Activated CD4-positive, alpha-beta T cell treated with anti-CD3 and anti-CD28 coated beads, Interleukin-2, amount 10 ng/mL, durations not matched to agents 24 days and 14 days (primary cell): ENCODE measurements around the gene MESP2. TPM values are rescaled to one million over a fixed set of nuclear protein-coding genes. Genes with fewer than 3 reads are reported as not detected.
"Not testable (repeated sequence)": the region's sequence is repeated elsewhere in the genome, so short reads cannot be mapped to it uniquely, and the experiment has no call there.

Source experiments
- DNase-seq: peaks from one replicate; pipeline ENCODE4 v3.0.0; 2022
- H3K27ac Mint-ChIP-seq: one replicate; pipeline ENCODE4 v1.8.0; 2022; ENCODE audit warnings: mild to moderate bottlenecking, mixed read lengths
- H3K27me3 Mint-ChIP-seq: one replicate; pipeline ENCODE4 v1.8.0; 2022; ENCODE audit warnings: mixed read lengths
- H3K36me3 Mint-ChIP-seq: one replicate; pipeline ENCODE4 v1.8.0; 2022; ENCODE audit warnings: low read depth, mild to moderate bottlenecking, mixed read lengths
- H3K4me1 Mint-ChIP-seq: one replicate; pipeline ENCODE4 v1.8.0; 2021; ENCODE audit warnings: mixed read lengths
- H3K4me3 Mint-ChIP-seq: one replicate; pipeline ENCODE4 v1.8.0; 2022; ENCODE audit warnings: mild to moderate bottlenecking, moderate library complexity, mixed read lengths
- H3K9me3 Mint-ChIP-seq: one replicate; pipeline ENCODE4 v1.8.0; 2021; ENCODE audit warnings: mixed read lengths
- intact Hi-C: fragments of 100-400 bp; cut with micrococcal nuclease; formaldehyde crosslinking; loops from one replicate; pipeline ENCODE4 v1.15.1; 2023
- total RNA-seq: library from RNA; stranded (reverse); gene quantifications from 2 replicates; pipeline ENCODE4 v1.2.3, GENCODE V29; 2022

MESP2 gene
- total RNA-seq, 1 donor from 2014 or later, result not detected

GRCh38 chr15:89778861-89779260, 2.7 kb downstream of the MESP2 start:
- Mint-ChIP-seq H3K36me3 (no peaks in the 10 kb centered on the region), H3K9me3 (no peaks in the 10 kb centered on the region), H3K4me1 (peaks cover 13% of the 10 kb centered on the region), H3K4me3 (no peak overlapping the region), H3K27ac (no peak overlapping the region), H3K27me3 (peaks cover 20% of the 10 kb centered on the region)
- no peak for DNase-seq
- intact Hi-C loops, result no loop called here

- intact Hi-C loops, result no loop called here
- H3K27me3 Mint-ChIP-seq, result peaks cover 12% of the 10 kb centered on the region
- H3K4me3 Mint-ChIP-seq, result no peak overlapping the region
- H3K4me1 Mint-ChIP-seq, result peaks cover 13% of the 10 kb centered on the region
- no peak for DNase-seq
- no peaks in the 10 kb centered on the region for H3K9me3 Mint-ChIP-seq
- H3K27ac Mint-ChIP-seq, result no peak overlapping the region
- H3K36me3 Mint-ChIP-seq, result no peaks in the 10 kb centered on the region
These were observed 4.5 kb downstream of the MESP2 start for GRCh38 chr15:89780601-89781000.

- Mint-ChIP-seq H3K4me1 (peaks cover 13% of the 10 kb centered on the region), H3K36me3 (no peaks in the 10 kb centered on the region), H3K9me3 (no peaks in the 10 kb centered on the region), H3K27ac (no peak overlapping the region), H3K27me3 (peaks cover 12% of the 10 kb centered on the region), H3K4me3 (no peak overlapping the region)
- intact Hi-C loops, result no loop called here
- DNase-seq, result peak; percentile 71
These were observed 4.9 kb downstream of the MESP2 start for GRCh38 chr15:89781055-89781454.

- Mint-ChIP-seq H3K9me3 (no peaks in the 10 kb centered on the region), H3K4me1 (peaks cover 13% of the 10 kb centered on the region), H3K4me3 (no peak overlapping the region), H3K27me3 (peaks cover 11% of the 10 kb centered on the region), H3K27ac (no peak overlapping the region), H3K36me3 (no peaks in the 10 kb centered on the region)
- intact Hi-C loops, result no loop called here
- no peak for DNase-seq
These were observed 5.9 kb downstream of the MESP2 start for GRCh38 chr15:89781891-89782618.

- not testable (repeated sequence) for H3K9me3 Mint-ChIP-seq, H3K27me3 Mint-ChIP-seq
These were observed 6.5 kb downstream of the MESP2 start for GRCh38 chr15:89782619-89782950.

GRCh38 chr15:89783111-89783860, 7.2 kb downstream of the MESP2 start:
- H3K9me3 Mint-ChIP-seq, result peaks cover 7% of the 10 kb centered on the region
- H3K4me3 Mint-ChIP-seq, result no peak overlapping the region
- no peaks in the 10 kb centered on the region for H3K36me3 Mint-ChIP-seq
- intact Hi-C loops, result no loop called here
- peaks cover 9% of the 10 kb centered on the region for H3K27me3 Mint-ChIP-seq
- peaks cover 13% of the 10 kb centered on the region for H3K4me1 Mint-ChIP-seq
- H3K27ac Mint-ChIP-seq, result peak overlapping the region; percentile 49
- no peak for DNase-seq

More at GRCh38 chr15:89782619-89782950, 6.5 kb downstream of the MESP2 start:
- H3K36me3 Mint-ChIP-seq, H3K27ac Mint-ChIP-seq, intact Hi-C loops, H3K4me3 Mint-ChIP-seq, DNase-seq: not testable (repeated sequence)
- peaks cover 13% of the 10 kb centered on the region for H3K4me1 Mint-ChIP-seq

GRCh38 chr15:89783861-89784685, 7.9 kb downstream of the MESP2 start:
- no peak for DNase-seq
- Mint-ChIP-seq H3K27ac (no peak overlapping the region), H3K4me1 (peaks cover 13% of the 10 kb centered on the region), H3K36me3 (no peaks in the 10 kb centered on the region), H3K27me3 (peaks cover 6% of the 10 kb centered on the region), H3K4me3 (no peak overlapping the region), H3K9me3 (peaks cover 8% of the 10 kb centered on the region)
- intact Hi-C loops, result no loop called here

GRCh38 chr15:89784686-89784960, 8.5 kb downstream of the MESP2 start:
- peaks cover 8% of the 10 kb centered on the region for H3K9me3 Mint-ChIP-seq
- H3K27ac Mint-ChIP-seq, result no peak overlapping the region
- H3K27me3 Mint-ChIP-seq, result peaks cover 6% of the 10 kb centered on the region
- intact Hi-C loops, result no loop called here
- peaks cover 13% of the 10 kb centered on the region for H3K4me1 Mint-ChIP-seq
- no peak overlapping the region for H3K4me3 Mint-ChIP-seq
- DNase-seq, result no peak
- H3K36me3 Mint-ChIP-seq, result no peaks in the 10 kb centered on the region

- no peak for DNase-seq
- Mint-ChIP-seq H3K27me3 (peaks cover 6% of the 10 kb centered on the region), H3K4me1 (peaks cover 13% of the 10 kb centered on the region), H3K27ac (no peak overlapping the region), H3K36me3 (no peaks in the 10 kb centered on the region), H3K4me3 (no peak overlapping the region), H3K9me3 (peaks cover 8% of the 10 kb centered on the region)
- intact Hi-C loops, result no loop called here
These were observed 9.1 kb downstream of the MESP2 start for GRCh38 chr15:89785064-89785773.

- Mint-ChIP-seq H3K27ac (no peak overlapping the region), H3K4me1 (peaks cover 8% of the 10 kb centered on the region), H3K9me3 (peaks cover 8% of the 10 kb centered on the region), H3K4me3 (no peak overlapping the region), H3K36me3 (no peaks in the 10 kb centered on the region), H3K27me3 (peaks cover 6% of the 10 kb centered on the region)
- intact Hi-C loops, result no loop called here
- no peak for DNase-seq
These were observed 9.6 kb downstream of the MESP2 start for GRCh38 chr15:89785774-89786140.

GRCh38 chr15:89787944-89788343, 11.8 kb downstream of the MESP2 start:
- DNase-seq, result no peak
- intact Hi-C loops, result no loop called here
- H3K9me3 Mint-ChIP-seq, result peaks cover 8% of the 10 kb centered on the region
- H3K4me1 Mint-ChIP-seq, result peaks cover 2% of the 10 kb centered on the region
- no peak overlapping the region for H3K4me3 Mint-ChIP-seq
- H3K27me3 Mint-ChIP-seq, result peaks cover 6% of the 10 kb centered on the region
- no peaks in the 10 kb centered on the region for H3K36me3 Mint-ChIP-seq
- H3K27ac Mint-ChIP-seq, result no peak overlapping the region

- H3K27ac Mint-ChIP-seq, intact Hi-C loops, DNase-seq, H3K4me1 Mint-ChIP-seq, H3K4me3 Mint-ChIP-seq, H3K27me3 Mint-ChIP-seq, H3K36me3 Mint-ChIP-seq, H3K9me3 Mint-ChIP-seq: not testable (repeated sequence)
These were observed 12.5 kb downstream of the MESP2 start for GRCh38 chr15:89788585-89788984.

- Mint-ChIP-seq H3K36me3 (no peaks in the 10 kb centered on the region), H3K4me1 (no peaks in the 10 kb centered on the region), H3K9me3 (peaks cover 8% of the 10 kb centered on the region), H3K4me3 (no peak overlapping the region), H3K27me3 (peaks cover 6% of the 10 kb centered on the region), H3K27ac (no peak overlapping the region)
- intact Hi-C loops, result no loop called here
- DNase-seq, result no peak
These were observed 14.1 kb downstream of the MESP2 start for GRCh38 chr15:89790206-89790605.

GRCh38 chr15:89790661-89791060, 14.5 kb downstream of the MESP2 start:
- H3K36me3 Mint-ChIP-seq, result no peaks in the 10 kb centered on the region
- peaks cover 8% of the 10 kb centered on the region for H3K9me3 Mint-ChIP-seq
- no peak overlapping the region for H3K4me3 Mint-ChIP-seq
- intact Hi-C loops, result no loop called here
- no peak overlapping the region for H3K27ac Mint-ChIP-seq
- H3K4me1 Mint-ChIP-seq, result no peaks in the 10 kb centered on the region
- H3K27me3 Mint-ChIP-seq, result peaks cover 9% of the 10 kb centered on the region
- DNase-seq, result no peak
